Measurements from ENCODE around the gene ANTXR2.
"Not testable (repeated sequence)": the region's sequence is repeated elsewhere in the genome, so short reads cannot be mapped to it uniquely, and the experiment has no call there.

The ANTXR2 gene

DNA sequence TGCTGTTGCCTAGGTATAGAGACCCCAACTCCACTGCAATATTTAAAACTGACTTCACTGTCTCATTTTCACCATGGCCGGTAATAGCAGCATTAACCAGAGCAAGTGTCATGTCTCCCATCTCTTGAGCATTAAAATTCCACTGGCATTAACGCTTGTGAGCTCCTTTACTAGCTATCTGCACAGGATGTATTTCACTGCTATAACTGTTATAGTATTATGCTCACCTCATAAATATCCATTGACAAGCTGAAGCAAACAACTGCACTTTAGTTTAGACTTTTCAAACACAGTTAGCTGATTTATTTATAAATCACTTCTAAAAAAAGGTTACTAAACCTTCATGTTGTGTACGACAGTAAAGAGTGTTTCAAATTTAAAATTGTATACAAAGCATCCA lies 157.8 kb downstream of the ANTXR2 start:
- DNase-seq (ENCODE audit: low spot score) = no peak

DNA sequence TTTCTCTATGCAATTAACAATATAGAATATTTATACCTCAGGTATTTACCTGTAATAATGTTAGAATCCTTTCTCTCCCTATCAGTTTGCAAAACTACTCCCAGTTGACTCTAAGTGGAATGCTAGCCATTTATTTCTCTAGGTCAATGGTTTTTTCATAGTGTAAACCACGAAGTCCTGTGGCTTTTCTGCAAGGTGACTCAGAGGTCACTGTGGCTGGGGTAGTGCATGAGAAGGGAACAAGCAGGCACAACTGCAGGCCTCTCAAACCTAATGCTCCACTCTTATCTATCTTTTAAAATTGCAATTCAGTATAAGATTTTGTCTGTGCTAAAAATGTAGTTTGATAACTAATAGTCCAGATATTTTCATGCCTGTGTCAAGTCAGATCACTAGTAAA lies 159.4 kb downstream of the ANTXR2 start:
- DNase-seq (ENCODE audit: low spot score) = no peak

DNA sequence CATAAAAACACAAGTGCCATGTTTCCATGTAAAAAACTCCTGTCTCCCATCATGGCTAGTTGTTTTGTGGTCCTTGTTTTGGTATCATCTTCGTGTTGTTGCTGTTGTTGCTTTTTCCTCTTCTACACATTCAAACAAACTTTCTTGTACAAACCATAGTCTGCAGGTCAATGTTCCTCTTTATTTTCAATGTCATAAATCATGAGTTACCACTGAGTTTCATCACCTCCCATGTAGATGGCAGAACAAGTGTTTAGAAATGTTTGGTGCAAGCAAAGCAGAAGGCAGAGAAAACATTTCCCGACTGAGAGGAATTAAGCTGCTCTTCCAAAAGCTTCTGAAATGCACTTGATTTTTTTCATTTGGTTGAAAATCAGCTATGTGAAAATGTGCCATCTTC lies 166.0 kb downstream of the ANTXR2 start:
- no peak for DNase-seq (ENCODE audit: low spot score)

DNA sequence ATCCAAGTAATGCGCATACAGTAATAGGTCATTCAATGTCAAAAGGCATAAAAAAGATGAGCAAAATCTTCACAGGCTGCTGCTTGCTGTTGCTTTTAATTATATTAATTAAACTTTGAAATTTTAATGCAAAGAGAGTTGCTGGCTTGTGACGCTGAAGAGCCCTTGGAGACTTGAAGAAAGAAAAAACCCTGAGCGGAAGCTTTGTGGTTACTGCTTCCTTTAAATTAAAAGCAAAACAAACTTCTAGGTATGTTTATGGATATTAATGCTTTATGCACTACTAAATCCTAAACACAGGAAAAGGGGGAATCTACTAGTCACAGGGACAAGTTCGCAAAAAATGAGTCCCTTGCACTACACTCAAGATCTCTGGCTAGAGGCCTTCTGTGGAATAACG lies 166.7 kb downstream of the ANTXR2 start:
- no peak for DNase-seq (ENCODE audit: low spot score)

DNA sequence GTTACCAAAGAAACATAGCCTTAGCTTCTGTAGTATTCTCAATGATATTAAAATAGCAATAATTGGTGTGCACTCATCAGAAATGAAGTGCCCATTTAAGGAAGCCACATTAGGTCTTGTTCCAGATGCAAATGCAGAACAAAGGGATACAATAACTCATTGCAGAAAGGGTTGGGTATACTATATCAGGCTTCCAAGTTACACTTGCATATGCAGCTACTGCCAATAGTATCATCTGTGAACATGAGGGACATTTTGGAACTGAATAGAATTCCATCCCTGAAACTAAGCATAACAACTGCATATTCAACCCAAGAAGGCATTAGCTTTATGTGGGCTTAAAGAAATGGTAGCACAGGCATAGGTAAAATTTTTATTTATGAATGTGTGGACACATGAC lies 167.8 kb downstream of the ANTXR2 start:
- DNase-seq (ENCODE audit: low spot score) = no peak

DNA sequence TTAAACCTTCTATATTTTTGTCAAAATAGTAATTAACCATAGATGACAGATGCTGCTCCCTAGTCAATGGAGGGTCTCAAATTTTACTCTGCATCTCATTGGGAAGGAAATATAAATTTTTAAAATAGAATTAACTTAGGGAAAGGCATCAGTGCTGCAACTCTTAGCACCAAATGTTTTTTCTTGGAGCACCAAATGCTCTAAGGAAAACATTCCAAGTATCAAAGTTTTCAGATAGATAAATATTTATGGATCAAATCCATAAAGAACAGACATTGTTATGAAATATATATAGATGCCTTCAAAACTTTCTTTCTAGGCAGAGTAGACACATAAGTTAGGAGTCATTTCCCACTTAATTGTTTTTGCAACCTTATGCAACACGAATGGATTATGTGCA lies 168.7 kb downstream of the ANTXR2 start:
- no peak for DNase-seq (ENCODE audit: low spot score)

DNA sequence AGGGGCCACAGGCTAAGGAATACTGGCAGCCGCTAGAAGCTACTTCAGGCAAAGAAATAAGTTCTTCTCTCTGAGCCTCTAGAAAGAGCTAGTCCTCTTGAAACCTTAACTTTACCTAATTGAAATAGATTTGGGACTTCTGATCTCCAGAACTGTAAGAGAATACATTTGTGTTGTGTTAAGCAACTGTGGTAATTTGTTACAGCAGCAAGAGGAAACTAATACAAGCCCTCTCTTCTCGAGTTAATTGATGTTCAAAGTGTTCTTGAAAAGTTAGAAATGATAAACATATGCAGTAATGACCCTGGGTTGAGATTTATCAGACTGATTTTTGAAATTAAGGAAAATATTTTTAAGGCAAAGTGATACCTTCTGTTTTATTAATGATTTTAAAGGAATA lies 172.8 kb downstream of the ANTXR2 start:
- no peak for DNase-seq (ENCODE audit: low spot score)

DNA sequence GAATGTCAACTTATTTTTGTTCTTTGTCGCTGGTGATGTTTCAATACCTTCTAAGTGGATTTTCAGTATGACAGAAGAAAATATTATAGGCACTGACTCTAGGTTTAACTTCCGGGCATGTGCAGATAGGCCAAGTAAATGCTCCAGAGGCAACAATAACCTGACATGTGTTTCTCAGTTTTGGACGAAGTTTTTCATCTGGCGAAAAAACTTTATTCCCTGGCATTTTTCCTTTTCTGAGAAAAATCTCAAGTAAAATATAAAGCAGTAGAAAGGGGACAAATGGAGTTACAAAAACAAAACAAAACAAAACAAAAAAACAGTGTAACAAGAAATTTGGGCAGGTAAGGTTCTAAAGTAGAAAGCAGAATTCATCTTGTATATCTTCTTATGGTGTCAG lies 173.5 kb downstream of the ANTXR2 start:
- no peak for DNase-seq (ENCODE audit: low spot score)

DNA sequence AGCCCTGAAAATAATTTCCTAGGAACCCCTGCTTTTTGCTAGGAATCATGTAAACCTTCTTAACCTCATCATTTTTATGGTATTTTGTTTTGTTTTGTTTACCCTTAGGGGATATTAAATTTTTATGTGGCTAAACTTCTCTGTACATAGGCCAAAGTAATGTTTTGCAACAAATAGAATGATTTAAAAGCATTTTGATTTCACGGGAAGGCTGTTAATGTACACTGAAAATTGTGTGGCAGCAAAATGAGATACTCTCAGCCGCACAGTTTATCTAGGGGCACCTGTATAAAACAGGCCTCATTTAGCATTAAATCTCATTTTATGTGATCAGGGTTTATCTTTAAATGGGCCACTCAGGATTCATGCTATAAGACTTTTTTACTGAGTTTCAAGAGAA lies 175.0 kb downstream of the ANTXR2 start:
- DNase-seq (ENCODE audit: low spot score) = no peak

DNA sequence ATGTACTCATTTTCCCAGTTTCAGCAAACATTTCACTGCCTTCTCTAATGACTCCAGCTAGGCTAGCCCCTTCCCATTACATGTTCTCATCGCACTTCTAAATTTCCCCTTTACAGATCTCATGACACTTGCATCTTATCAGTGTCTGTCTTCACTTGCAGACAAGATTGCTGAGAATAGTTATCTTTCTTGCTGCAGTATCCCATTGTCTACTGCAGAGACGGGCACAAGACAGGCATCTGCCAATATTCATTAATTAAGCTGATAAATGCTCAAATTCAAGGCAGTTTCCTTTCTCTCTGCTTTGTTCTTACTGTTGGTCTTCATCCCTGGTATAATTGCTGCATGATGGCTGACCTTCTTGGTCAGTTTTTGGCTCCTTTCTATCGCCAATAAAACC lies 175.9 kb downstream of the ANTXR2 start:
- DNase-seq (ENCODE audit: low spot score) = no peak

DNA sequence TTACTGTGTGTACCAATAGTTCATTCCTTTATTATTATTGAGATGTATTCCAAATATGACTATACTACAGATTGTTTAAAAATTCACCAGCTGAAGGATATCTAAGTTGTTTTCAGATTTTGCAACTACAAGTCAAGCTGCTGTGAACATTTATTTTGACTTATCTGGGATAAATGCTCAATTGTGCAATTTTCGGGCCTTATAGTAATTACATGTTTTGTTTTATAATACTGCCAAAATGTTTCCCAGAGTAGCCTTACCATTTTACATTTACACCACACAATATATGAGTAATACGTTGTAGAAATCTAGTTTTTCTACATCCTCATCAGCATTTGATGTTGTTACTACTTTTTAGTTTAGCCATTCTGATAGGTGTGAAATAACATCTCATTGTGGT lies 179.6 kb downstream of the ANTXR2 start:
- DNase-seq (ENCODE audit: low spot score) = no peak

DNA sequence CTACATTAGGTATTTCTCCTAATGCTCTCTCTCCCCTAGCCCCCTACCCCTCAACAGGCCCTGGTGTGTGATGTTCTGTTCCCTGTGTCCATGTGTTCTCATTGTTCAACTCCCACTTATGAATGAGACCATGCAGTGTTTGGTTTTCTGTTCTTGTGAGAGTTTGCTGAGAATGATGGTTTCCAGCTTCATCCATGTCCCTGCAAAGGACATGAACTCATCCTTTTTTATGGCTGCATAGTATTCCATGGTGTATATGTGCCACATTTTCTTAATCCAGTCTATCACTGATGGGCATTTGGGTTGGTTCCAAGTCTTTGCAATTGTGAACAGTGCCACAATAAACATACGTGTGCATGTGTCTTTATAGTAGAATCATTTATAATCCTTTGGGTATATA lies 184.0 kb downstream of the ANTXR2 start:
- not testable (repeated sequence) for DNase-seq (ENCODE audit: low spot score)

DNA sequence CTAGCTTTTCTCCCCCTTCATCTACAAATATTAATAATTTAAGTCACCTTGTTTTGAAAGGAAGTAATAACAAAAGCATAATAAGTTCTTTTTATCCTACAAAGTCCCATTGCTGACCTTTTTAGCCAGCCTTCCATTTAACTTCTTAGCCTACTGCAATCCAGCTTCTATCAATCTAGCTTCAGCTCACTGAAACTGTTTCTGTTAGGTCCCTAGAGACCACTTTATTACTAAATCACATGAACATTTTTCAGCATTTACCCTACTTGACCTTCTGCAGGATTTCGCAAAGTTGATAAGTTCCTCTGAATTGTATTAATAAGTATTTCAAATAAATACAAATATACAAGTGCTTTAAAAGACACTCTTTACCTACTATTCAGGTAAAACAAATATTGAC lies 186.5 kb downstream of the ANTXR2 start:
- no peak for DNase-seq (ENCODE audit: low spot score)

DNA sequence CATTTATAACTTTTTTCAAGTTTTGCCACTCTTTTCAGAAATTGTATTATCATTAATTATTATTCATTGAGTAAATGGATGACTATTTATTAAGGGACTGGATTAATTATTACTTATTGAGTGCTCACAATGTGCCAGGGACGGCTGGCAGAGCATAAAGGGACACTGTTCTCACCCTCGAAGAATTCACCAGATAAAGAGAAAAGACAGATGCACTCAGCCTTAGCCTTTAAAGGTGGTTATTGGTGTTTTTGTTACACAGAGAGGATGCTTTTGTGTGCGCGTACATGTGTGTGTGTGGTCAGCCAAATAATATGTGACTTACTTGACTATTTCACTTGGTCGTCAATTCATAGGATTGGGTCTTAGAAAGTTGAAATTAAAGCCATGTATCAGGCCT lies 187.0 kb downstream of the ANTXR2 start:
- DNase-seq (ENCODE audit: low spot score) = no peak

DNA sequence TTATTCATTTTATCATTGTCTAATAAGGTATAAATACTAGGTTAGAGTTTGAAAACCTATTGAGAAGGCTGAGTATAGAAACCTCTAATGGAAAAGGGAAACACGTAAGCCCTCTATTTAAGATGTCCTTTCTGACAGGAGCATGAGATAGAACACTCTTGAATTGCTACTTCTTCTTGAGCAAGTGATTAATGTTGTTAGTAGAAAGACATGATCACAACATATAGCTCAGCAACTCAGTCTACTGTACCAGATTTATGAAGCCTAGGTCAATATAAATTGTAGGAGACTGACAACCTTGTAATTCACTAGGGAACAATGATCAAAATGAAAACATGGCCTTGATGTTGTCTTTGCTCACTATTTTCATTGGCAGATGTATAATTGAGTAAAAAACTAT lies 189.7 kb downstream of the ANTXR2 start:
- no peak for DNase-seq (ENCODE audit: low spot score)

DNA sequence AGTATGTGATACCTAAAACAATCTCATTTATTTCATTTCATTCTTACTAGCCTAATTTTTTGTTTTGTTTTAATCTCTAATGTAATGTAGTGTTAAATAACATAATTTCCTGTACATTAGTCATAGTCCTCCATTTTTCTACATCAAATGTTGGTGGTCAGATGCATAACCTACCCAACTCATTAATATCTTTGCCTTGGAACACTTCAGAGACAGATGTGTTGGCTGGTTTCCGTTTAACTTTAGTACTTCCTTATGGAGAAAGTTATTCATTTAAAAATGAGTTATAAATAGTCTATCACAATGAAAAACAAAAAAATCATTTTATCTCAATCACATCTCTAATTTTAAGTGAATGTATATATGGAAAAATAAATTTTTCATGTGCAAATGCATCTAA lies 190.2 kb downstream of the ANTXR2 start:
- DNase-seq (ENCODE audit: low spot score) = no peak

DNA sequence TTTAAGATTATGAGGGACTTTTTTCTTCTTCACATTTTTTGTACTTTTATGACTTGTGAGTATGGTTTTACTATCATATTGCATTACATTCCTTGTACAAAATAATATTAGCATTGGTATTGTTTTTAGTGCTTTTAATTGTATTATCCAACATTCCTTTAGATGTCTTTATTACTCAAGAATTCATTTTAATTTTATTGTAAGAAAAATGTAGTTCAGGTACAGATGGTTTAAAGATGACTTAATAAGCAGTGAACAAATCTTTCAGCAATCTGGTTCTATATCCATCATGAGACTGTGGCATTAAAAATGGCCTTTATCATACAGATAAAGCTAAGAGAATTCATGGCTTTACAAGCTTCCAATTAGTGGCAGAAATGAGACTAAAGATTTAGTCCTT lies 191.6 kb downstream of the ANTXR2 start:
- no peak for DNase-seq (ENCODE audit: low spot score)

DNA sequence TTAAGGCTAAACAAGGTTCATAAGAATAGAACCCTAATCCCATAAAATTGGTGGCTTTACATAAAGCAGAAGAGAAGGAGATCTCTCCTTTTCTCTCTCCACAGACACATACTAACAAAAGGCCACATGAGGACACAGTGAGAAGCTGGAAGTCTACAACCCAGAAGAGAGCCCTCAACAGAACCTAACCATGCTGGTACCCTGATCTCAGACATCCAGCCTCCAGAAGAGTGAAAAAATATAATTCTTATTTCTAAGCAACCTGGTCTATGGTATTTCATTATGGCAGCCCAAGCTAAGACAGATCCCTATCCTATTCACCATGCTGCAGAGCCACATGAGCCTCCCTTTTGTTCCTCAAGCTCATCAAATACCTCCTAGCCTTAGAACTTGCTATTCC lies 195.5 kb downstream of the ANTXR2 start:
- DNase-seq (ENCODE audit: low spot score) = no peak

DNA sequence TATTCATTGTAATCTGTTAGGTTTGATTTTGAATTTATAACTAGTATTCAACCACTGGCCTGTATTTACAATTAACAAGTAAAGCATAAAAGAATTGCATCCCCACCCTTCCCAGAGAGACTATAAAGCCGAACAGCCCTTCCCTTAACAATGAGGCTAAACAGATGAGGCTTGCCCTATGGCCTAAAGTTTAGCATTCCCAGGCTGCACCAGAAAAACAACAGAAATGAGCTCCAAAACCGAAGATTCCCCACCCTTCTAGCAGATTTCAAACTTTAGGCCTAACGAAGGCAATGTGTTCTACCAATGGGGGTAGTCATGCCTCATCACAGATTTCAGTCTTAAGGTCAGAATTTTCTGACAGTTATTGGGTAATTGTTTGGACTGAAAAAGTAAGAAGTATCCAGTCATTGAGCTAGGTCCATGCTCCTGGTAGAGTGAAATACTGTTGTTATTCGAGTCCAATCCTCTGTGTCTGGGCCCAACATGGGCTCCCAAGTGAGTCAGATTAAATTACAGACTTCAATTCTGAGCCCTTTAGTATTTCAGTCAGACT lies 197.6 kb downstream of the ANTXR2 start:
- DNase-seq (ENCODE audit: low spot score) = no peak

DNA sequence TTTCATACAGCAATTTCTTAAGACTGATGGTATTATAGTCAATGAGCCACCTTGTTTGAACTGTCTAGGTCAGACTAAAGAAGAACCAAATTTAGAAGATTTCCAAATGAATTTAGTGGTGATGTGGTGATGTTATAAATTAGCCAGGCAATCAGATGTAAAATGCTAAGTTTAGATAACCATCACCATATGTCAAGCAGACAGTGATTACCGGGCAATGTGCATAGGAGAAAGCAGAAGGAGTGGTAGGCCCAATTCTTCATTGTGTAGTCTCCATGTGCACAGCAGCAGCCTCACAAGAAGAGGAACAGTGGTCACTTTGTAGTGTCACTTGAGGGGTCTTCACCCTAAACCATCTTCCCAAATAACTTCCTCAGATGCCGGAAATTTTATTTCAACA lies 198.8 kb downstream of the ANTXR2 start:
- DNase-seq (ENCODE audit: low spot score) = no peak

DNA sequence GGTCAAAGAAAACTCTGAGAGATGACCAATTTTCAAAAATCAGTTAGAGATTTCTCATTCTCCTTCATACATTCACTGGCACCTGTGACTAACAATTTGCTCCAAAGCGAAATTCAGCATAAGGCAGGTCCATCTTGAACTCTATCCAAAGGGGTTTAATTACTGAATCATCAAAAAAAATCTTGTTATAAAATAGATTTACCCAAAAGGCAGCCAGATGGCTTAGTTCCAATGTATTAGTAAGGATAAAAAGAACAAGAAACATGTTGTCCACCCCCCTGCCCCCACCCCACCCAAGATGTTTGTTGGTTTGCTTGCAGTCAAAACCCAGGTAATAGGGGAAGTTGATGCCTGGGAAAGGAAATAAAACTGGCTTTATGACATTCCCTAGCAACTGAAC lies 200.3 kb downstream of the ANTXR2 start:
- no peak for DNase-seq (ENCODE audit: low spot score)

DNA sequence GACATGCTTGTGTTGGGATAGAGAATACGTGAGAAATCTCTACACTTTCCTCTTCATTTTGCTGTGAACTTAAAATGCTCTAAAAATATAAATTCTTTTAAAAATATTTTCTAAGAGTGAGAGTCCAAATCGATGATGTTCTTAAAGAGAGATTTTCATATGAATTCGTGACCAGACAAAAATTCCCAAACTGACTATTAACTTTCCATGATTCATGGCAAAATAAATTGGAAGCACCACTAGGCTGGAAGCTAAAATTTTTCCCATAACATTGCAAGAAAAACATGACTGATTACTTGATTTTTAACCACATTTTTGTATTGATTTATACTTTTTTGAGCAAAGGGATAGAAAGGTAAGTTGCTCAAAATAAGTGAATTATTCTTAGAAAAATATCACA lies 201.1 kb downstream of the ANTXR2 start:
- DNase-seq (ENCODE audit: low spot score) = no peak

DNA sequence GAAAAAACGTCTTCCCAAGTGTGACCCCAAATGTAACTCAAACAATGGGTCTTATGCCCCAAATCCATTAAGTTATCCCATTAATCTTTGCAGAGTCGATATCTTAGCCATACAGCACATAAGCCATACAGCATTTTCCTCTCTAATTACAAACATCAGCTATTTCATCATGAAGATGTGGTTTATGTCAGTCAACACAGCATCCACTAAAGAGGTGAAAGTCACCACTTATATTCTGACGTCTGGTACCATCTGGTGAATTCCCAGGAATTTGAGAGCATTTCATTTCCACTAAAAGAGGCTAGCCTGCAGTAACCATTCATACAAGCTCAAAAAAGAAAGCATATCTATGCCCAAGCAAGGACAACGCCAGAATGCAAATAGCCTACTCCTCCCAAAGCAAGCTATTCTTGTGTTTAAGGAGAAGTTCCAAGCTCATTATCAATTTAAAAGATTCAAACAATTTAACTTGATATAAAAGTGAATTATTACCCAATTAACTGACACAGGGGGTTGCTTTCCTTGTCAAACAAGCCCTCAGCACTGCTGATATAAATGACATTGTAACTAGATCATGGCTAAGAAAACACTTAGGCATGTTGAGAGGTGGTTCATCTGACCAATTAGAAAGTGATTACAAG lies 203.3 kb downstream of the ANTXR2 start:
- DNase-seq (ENCODE audit: low spot score) = no peak

DNA sequence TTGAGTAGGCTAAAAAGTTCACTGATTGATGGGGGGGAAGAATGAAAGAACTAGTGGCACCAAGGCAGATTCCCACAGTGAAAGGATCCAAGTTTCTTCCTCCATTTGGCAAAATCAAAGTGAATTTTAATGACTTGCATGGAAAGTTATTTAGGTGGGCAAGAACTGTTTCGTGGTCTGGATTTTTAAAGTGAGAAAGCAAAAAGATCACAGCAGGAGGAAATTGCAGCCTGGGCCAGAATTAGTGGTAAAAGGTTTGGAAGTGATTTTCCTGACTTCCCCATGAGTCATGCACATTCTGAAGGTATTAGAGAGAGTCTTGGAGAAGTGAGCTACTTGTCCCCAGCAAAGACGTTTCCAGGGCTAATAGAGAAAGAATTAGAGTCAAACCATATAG lies 207.8 kb downstream of the ANTXR2 start:
- DNase-seq (ENCODE audit: low spot score) = no peak
